Panc1 (cell line): Measurements from ENCODE around the gene CUL1.

Experiments
- CTCF ChIP-seq: fragments of 450-650 bp; IDR thresholded peaks from 2 replicates; pipeline ENCODE4 v1.5.1; 2017; ENCODE audit warnings: mild to moderate bottlenecking
- POLR2AphosphoS5 ChIP-seq: IDR thresholded peaks from 2 replicates; pipeline ENCODE4 v1.6.1; 2012; ENCODE audit warnings: mild to moderate bottlenecking, low read depth, low read length, moderate library complexity
- SIN3A ChIP-seq: IDR thresholded peaks from 2 replicates; pipeline ENCODE4 v1.6.1; 2012; ENCODE audit warnings: low read depth, mild to moderate bottlenecking, low read length, moderate library complexity, borderline replicate concordance; ENCODE audit not compliant: insufficient read depth
- TF ChIP-seq, protein P1 (sequence below), 2 experiments: IDR thresholded peaks; 2 replicates each; pipeline ENCODE4 v1.6.1; 2011 to 2012; ENCODE audit warnings: low read depth in 2 of 2, control low read depth in 1 of 2, low read length in 1 of 2, mild to moderate bottlenecking in 1 of 2, moderate library complexity in 1 of 2; ENCODE audit not compliant: insufficient read depth in 1 of 2

DNA sequence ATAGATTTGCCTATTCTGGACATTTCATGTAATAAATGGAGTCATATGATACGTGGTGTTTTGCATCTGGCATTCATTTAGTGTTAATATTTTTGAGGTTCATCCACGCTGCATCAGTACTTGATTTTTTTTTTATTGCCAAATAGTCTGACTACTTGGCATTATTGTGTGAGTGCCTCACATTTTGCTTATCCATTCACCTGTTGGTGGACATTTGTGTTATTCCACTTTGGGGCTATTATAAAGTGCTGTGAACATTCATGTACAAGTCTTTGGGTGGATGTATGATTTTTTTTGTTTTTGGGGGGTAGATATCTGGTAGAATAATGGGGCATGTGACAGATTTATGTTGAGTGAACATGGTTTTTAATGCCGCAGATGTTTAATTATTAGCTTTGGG, 19.7 kb downstream of the CUL1 start:
- TF ChIP-seq CTCF (no peak), POLR2AphosphoS5 (no peak), SIN3A (no peak)
- TF ChIP-seq, protein P1, sequence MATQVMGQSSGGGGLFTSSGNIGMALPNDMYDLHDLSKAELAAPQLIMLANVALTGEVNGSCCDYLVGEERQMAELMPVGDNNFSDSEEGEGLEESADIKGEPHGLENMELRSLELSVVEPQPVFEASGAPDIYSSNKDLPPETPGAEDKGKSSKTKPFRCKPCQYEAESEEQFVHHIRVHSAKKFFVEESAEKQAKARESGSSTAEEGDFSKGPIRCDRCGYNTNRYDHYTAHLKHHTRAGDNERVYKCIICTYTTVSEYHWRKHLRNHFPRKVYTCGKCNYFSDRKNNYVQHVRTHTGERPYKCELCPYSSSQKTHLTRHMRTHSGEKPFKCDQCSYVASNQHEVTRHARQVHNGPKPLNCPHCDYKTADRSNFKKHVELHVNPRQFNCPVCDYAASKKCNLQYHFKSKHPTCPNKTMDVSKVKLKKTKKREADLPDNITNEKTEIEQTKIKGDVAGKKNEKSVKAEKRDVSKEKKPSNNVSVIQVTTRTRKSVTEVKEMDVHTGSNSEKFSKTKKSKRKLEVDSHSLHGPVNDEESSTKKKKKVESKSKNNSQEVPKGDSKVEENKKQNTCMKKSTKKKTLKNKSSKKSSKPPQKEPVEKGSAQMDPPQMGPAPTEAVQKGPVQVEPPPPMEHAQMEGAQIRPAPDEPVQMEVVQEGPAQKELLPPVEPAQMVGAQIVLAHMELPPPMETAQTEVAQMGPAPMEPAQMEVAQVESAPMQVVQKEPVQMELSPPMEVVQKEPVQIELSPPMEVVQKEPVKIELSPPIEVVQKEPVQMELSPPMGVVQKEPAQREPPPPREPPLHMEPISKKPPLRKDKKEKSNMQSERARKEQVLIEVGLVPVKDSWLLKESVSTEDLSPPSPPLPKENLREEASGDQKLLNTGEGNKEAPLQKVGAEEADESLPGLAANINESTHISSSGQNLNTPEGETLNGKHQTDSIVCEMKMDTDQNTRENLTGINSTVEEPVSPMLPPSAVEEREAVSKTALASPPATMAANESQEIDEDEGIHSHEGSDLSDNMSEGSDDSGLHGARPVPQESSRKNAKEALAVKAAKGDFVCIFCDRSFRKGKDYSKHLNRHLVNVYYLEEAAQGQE (IDR thresholded peaks at IDR 0.05; ENCODE audit: insufficient read depth in 1 of 2, low read depth in 2 of 2, low read length in 1 of 2): no peak
